Stimulated activated CD8-positive, alpha-beta memory T cell treated with anti-CD3 and anti-CD28 coated beads, Interleukin-15, amount 100 ng/mL, for 24 hours (primary cell): Measurements from ENCODE around the gene SKAP2.

Source experiments
- DNase-seq: peaks from one replicate; pipeline ENCODE4 v3.0.0-alpha.2; 2020; ENCODE audit warnings: low read depth

Gene SKAP2

GRCh38 chr7:26636808-26637207, 227.6 kb downstream of the SKAP2 start:
- no peak for DNase-seq

GRCh38 chr7:26633557-26633956, 230.8 kb downstream of the SKAP2 start:
- DNase-seq = no peak

- DNase-seq = no peak
Observed at GRCh38 chr7:26631601-26632000, 232.8 kb downstream of the SKAP2 start.

- DNase-seq = no peak
Observed at GRCh38 chr7:26630941-26631580, 233.3 kb downstream of the SKAP2 start.

- no peak for DNase-seq
Observed at GRCh38 chr7:26630361-26630760, 234.0 kb downstream of the SKAP2 start.

GRCh38 chr7:26629696-26630095, 234.7 kb downstream of the SKAP2 start:
- no peak for DNase-seq

- DNase-seq = no peak
Observed at GRCh38 chr7:26627891-26628341, 236.5 kb downstream of the SKAP2 start.

- no peak for DNase-seq
Observed at GRCh38 chr7:26627221-26627620, 237.2 kb downstream of the SKAP2 start.

- no peak for DNase-seq
Observed at GRCh38 chr7:26626687-26627086, 237.7 kb downstream of the SKAP2 start.

GRCh38 chr7:26626156-26626555, 238.2 kb downstream of the SKAP2 start:
- DNase-seq = no peak

GRCh38 chr7:26625286-26625685, 239.1 kb downstream of the SKAP2 start:
- DNase-seq = no peak

GRCh38 chr7:26624839-26625238, 239.6 kb downstream of the SKAP2 start:
- no peak for DNase-seq

GRCh38 chr7:26624431-26624830, 240.0 kb downstream of the SKAP2 start:
- DNase-seq = no peak

GRCh38 chr7:26620352-26620751, 244.0 kb downstream of the SKAP2 start:
- DNase-seq = no peak

GRCh38 chr7:26619348-26619984, 244.9 kb downstream of the SKAP2 start:
- DNase-seq = no peak

GRCh38 chr7:26618898-26619297, 245.5 kb downstream of the SKAP2 start:
- DNase-seq = no peak

GRCh38 chr7:26618449-26618848, 245.9 kb downstream of the SKAP2 start:
- DNase-seq = no peak
